Caco-2 (cell line): ENCODE results near the gene FAAP24. TPM values are rescaled to one million over a fixed set of nuclear protein-coding genes. Genes with fewer than 3 reads are reported as not detected.
"Not testable (repeated sequence)": the region's sequence is repeated elsewhere in the genome, so short reads cannot be mapped to it uniquely, and the experiment has no call there.

Experiments
- BruUV-seq: library from RNA; stranded (reverse); fragments of 400-500 nt; replicated peaks from 2 replicates; lab custom pipeline; 2021; lab: Mats Ljungman, UMichigan
- CTCF ChIA-PET: fragments of 300-600 bp; sonication (Branson Sonifier 250); formaldehyde crosslinking; loops from one replicate; lab custom pipeline; 2022; ENCODE audit warnings: antibody characterized with exemption; lab: Charles Lee
- POLR2A ChIA-PET: fragments of 300-600 bp; sonication (Branson Sonifier 250); formaldehyde crosslinking; loops from one replicate; lab custom pipeline; 2022; ENCODE audit warnings: antibody characterized with exemption; lab: Charles Lee
- DNase-seq, 2 experiments: peaks; one replicate each; pipeline versions ENCODE4 v3.0.0 to v3.0.0-alpha.2; 2020 to 2022
- H3K27me3 ChIP-seq: replicated peaks from 2 replicates; pipeline ENCODE4 v1.6.0; 2011; ENCODE audit warnings: low read length; ENCODE audit not compliant: control insufficient read depth, insufficient read depth
- H3K36me3 ChIP-seq: 2 replicates; pipeline ENCODE4 v1.5.1; 2011; ENCODE audit warnings: low read length; ENCODE audit not compliant: control insufficient read depth, insufficient read depth
- H3K4me1 ChIP-seq: fragments of 250-450 bp; sonication (Bioruptor Pico); 2 replicates; pipeline ENCODE4 v1.5.1; 2020; ENCODE audit warnings: mild to moderate bottlenecking
- H3K4me3 ChIP-seq: 2 replicates; pipeline ENCODE4 v1.5.1; 2011; ENCODE audit warnings: low read depth, mild to moderate bottlenecking, control low read depth, low read length
- H3K9me3 ChIP-seq: fragments of 250-450 bp; sonication (Bioruptor Pico); 2 replicates; pipeline ENCODE4 v1.5.1; 2020; ENCODE audit warnings: mild to moderate bottlenecking, moderate library complexity
- H3K27ac Mint-ChIP-seq: one replicate; pipeline ENCODE4 v1.8.0; 2022; ENCODE audit warnings: mixed read lengths; ENCODE audit not compliant: unreplicated experiment
- H3K27me3 Mint-ChIP-seq: one replicate; pipeline ENCODE4 v1.8.0; 2022; ENCODE audit warnings: mixed read lengths; ENCODE audit not compliant: insufficient read depth, unreplicated experiment
- H3K36me3 Mint-ChIP-seq: one replicate; pipeline ENCODE4 v1.8.0; 2022; ENCODE audit warnings: mild to moderate bottlenecking, mixed read lengths; ENCODE audit not compliant: insufficient read depth, unreplicated experiment
- H3K4me1 Mint-ChIP-seq: one replicate; pipeline ENCODE4 v1.8.0; 2022; ENCODE audit warnings: low read depth, mixed read lengths; ENCODE audit not compliant: unreplicated experiment
- H3K4me3 Mint-ChIP-seq: one replicate; pipeline ENCODE4 v1.8.0; 2022; ENCODE audit warnings: mild to moderate bottlenecking, moderate library complexity, mixed read lengths; ENCODE audit not compliant: unreplicated experiment
- H3K9me3 Mint-ChIP-seq: one replicate; pipeline ENCODE4 v1.8.0; 2022; ENCODE audit warnings: mixed read lengths; ENCODE audit not compliant: unreplicated experiment
- CTCF ChIP-seq, 2 experiments: fragments of 200-600 bp in 1 of 2; IDR thresholded peaks; 1 replicate in 1 of 2; 2 replicates in 1 of 2; pipeline versions ENCODE4 v1.5.1 to v1.8.0; 2011 to 2022; ENCODE audit warnings: antibody characterized with exemption in 1 of 2, control low read depth in 1 of 2, inconsistent platforms in 1 of 2, low read depth in 1 of 2, low read length in 1 of 2, mild to moderate bottlenecking in 1 of 2, moderate library complexity in 1 of 2; ENCODE audit not compliant: insufficient read depth in 1 of 2, severe bottlenecking in 1 of 2, unreplicated experiment in 1 of 2
- intact Hi-C: fragments of 100-400 bp; cut with micrococcal nuclease; formaldehyde crosslinking; loops from one replicate; pipeline ENCODE4 v1.10.0; 2022; ENCODE audit not compliant: unreplicated experiment
- total RNA-seq: library from RNA; stranded (reverse); gene quantifications from 2 replicates; pipeline ENCODE4 v1.2.3, GENCODE V29; 2022

The FAAP24 gene
- total RNA-seq, 1 experiment from 2014 or later: 9.6 TPM

GRCh38 chr19:32936065-32936464 lies 36.0 kb upstream of the FAAP24 start:
- H3K4me1 ChIP-seq: no peaks in the 10 kb centered on the region
- H3K36me3 ChIP-seq: no peaks in the 10 kb centered on the region
- Mint-ChIP-seq H3K27me3 (no peaks in the 10 kb centered on the region), H3K4me3 (no peak overlapping the region), H3K36me3 (no peaks in the 10 kb centered on the region), H3K27ac (no peak overlapping the region), H3K4me1 (no peaks in the 10 kb centered on the region), H3K9me3 (no peaks in the 10 kb centered on the region)
- ChIA-PET POLR2A (no interaction called here), CTCF (no interaction called here)
- TF ChIP-seq CTCF (IDR thresholded peaks at IDR 0.05; ENCODE audit: insufficient read depth in 1 of 2, low read depth in 1 of 2, low read length in 1 of 2, severe bottlenecking in 1 of 2, unreplicated experiment in 1 of 2): no peak
- H3K4me3 ChIP-seq: no peak overlapping the region
- intact Hi-C loops: no loop called here
- DNase-seq: no peak
- H3K27me3 ChIP-seq: no peaks in the 10 kb centered on the region
- no TSS peak for BruUV-seq
- H3K9me3 ChIP-seq: no peaks in the 10 kb centered on the region

GRCh38 chr19:32941273-32941672 lies 30.8 kb upstream of the FAAP24 start:
- H3K27me3 Mint-ChIP-seq, H3K36me3 Mint-ChIP-seq, BruUV-seq, H3K27me3 ChIP-seq, H3K9me3 Mint-ChIP-seq, H3K36me3 ChIP-seq, H3K4me3 Mint-ChIP-seq, H3K4me1 Mint-ChIP-seq, CTCF ChIA-PET, H3K4me1 ChIP-seq, H3K4me3 ChIP-seq, POLR2A ChIA-PET, intact Hi-C loops, H3K9me3 ChIP-seq, DNase-seq: not testable (repeated sequence)
- peak overlapping the region; percentile 60 for H3K27ac Mint-ChIP-seq

- Histone ChIP-seq H3K27me3 (no peaks in the 10 kb centered on the region), H3K4me3 (no peak overlapping the region), H3K9me3 (no peaks in the 10 kb centered on the region), H3K36me3 (no peaks in the 10 kb centered on the region), H3K4me1 (no peaks in the 10 kb centered on the region)
- TF ChIP-seq CTCF (IDR thresholded peaks at IDR 0.05; ENCODE audit: insufficient read depth in 1 of 2, low read depth in 1 of 2, low read length in 1 of 2, severe bottlenecking in 1 of 2, unreplicated experiment in 1 of 2): no peak
- H3K4me1 Mint-ChIP-seq: no peaks in the 10 kb centered on the region
- H3K9me3 Mint-ChIP-seq: no peaks in the 10 kb centered on the region
- no peak for DNase-seq
- no peak overlapping the region for H3K27ac Mint-ChIP-seq
- H3K4me3 Mint-ChIP-seq: no peak overlapping the region
- intact Hi-C loops: no loop called here
- BruUV-seq: no TSS peak
- ChIA-PET POLR2A (no interaction called here), CTCF (interaction anchor here (0.7 kb wide), 1 partner anchor 17 kb away, joined by 3 read pairs; no protein-coding TSS in a partner anchor)
- no peaks in the 10 kb centered on the region for H3K27me3 Mint-ChIP-seq
- H3K36me3 Mint-ChIP-seq: peaks cover 28% of the 10 kb centered on the region
Measured at GRCh38 chr19:32945260-32945659, 26.8 kb upstream of the FAAP24 start.

- BruUV-seq: no TSS peak
- Mint-ChIP-seq H3K4me3 (no peak overlapping the region), H3K4me1 (no peaks in the 10 kb centered on the region), H3K27me3 (no peaks in the 10 kb centered on the region), H3K36me3 (peaks cover 9% of the 10 kb centered on the region), H3K9me3 (no peaks in the 10 kb centered on the region), H3K27ac (no peak overlapping the region)
- ChIA-PET POLR2A (no interaction called here), CTCF (no interaction called here)
- H3K4me3 ChIP-seq: no peak overlapping the region
- no peak for DNase-seq
- no peaks in the 10 kb centered on the region; the same call in 1 of the 2 replicates for H3K4me1 ChIP-seq
- no peaks in the 10 kb centered on the region for H3K9me3 ChIP-seq
- no peaks in the 10 kb centered on the region for H3K36me3 ChIP-seq
- H3K27me3 ChIP-seq: no peaks in the 10 kb centered on the region
- TF ChIP-seq CTCF (IDR thresholded peaks at IDR 0.05; ENCODE audit: insufficient read depth in 1 of 2, low read depth in 1 of 2, low read length in 1 of 2, severe bottlenecking in 1 of 2, unreplicated experiment in 1 of 2): no peak
- intact Hi-C loops: no loop called here
Measured at GRCh38 chr19:32966750-32967149, 5.3 kb upstream of the FAAP24 start.
